ENCODE results near the gene CORIN.

The CORIN gene

DNA sequence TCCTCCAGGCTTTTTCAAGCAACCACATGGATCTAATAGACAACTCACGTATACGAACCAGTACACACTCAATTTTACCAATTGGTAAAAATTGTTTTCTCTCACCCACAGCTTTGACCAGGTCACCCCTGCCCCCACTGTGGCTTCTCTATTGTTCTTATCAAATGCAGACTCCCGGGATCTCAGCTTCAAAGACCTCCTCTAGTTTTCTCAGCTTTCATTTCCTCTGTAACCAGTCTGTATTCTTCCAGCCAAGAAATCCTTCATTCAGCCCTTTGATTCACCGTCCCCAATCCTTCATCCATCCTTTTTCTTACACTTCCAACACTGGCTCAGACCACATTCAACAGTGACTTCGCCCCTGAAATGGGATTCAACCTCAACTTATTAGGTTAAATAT, 120.7 kb downstream of the CORIN start:
- H2BK12ac ChIP-seq (ENCODE audit: low read length) = no peak overlapping the region
- WGBS (ENCODE audit: extremely low coverage, insufficient coverage, insufficient read length) = no CpG with 5 or more reads among the region's 5 CpGs
- no peaks in the 10 kb centered on the region for H3K9me3 ChIP-seq (ENCODE audit: insufficient read depth, low read depth, low read length)

GRCh38 chr4:47715716-47716416, 122.0 kb downstream of the CORIN start:
- H4K91ac ChIP-seq (ENCODE audit: low read depth, low read length) = no peak overlapping the region
- no peak overlapping the region for H3K27ac ChIP-seq (ENCODE audit: low read depth, low read length)
- no peak overlapping the region for H3K4ac ChIP-seq (ENCODE audit: low read depth, low read length)
- H3K4me2 ChIP-seq (ENCODE audit: low read length) = no peak overlapping the region
- no CpG with 5 or more reads among the region's 3 CpGs for WGBS (ENCODE audit: extremely low coverage, insufficient coverage, insufficient read length)
- H2BK12ac ChIP-seq (ENCODE audit: low read length) = no peak overlapping the region
- no peaks in the 10 kb centered on the region for H3K27me3 ChIP-seq (ENCODE audit: insufficient read depth, low read length)
- DNase-seq = no peak
- no peak overlapping the region for H4K8ac ChIP-seq (ENCODE audit: low read depth, low read length)
- H4K12ac ChIP-seq (ENCODE audit: low read depth, low read length) = no peak overlapping the region
- H2AK5ac ChIP-seq (ENCODE audit: low read length) = no peak overlapping the region
- no peak overlapping the region for H3K4me3 ChIP-seq (ENCODE audit: low read depth, low read length)
- H3K14ac ChIP-seq (ENCODE audit: low read length) = no peak overlapping the region
- no peak overlapping the region for H2BK120ac ChIP-seq (ENCODE audit: insufficient read depth, low read length, poor library complexity)
- H3K18ac ChIP-seq (ENCODE audit: low read length) = no peak overlapping the region
- no peak overlapping the region for H3K23ac ChIP-seq (ENCODE audit: low read length)
- no peaks in the 10 kb centered on the region for H3K36me3 ChIP-seq (ENCODE audit: control insufficient read depth in 1 of 2, insufficient read depth in 2 of 2, low read length in 2 of 2)
- no peak overlapping the region for H2AFZ ChIP-seq (ENCODE audit: insufficient read depth, low read length, poor library complexity)
- no peak overlapping the region for H2BK5ac ChIP-seq (ENCODE audit: low read depth, low read length, poor library complexity)
- no peaks in the 10 kb centered on the region for H3K79me2 ChIP-seq (ENCODE audit: control insufficient read depth, insufficient read depth, low read length, poor library complexity)
- H3K9ac ChIP-seq (ENCODE audit: low read length) = no peak overlapping the region
- H3K9me3 ChIP-seq (ENCODE audit: insufficient read depth, low read depth, low read length) = no peaks in the 10 kb centered on the region
- no peaks in the 10 kb centered on the region for H3K79me1 ChIP-seq (ENCODE audit: low read length)
- no peaks in the 10 kb centered on the region for H3K4me1 ChIP-seq (ENCODE audit: control insufficient read depth in 1 of 2, insufficient read depth in 2 of 2, low read length in 2 of 2)

More for the DNA sequence above, 120.7 kb downstream of the CORIN start:
- no peak overlapping the region for H2AFZ ChIP-seq (ENCODE audit: insufficient read depth, low read length, poor library complexity)
- no peaks in the 10 kb centered on the region for H3K79me1 ChIP-seq (ENCODE audit: low read length)
- H3K9ac ChIP-seq (ENCODE audit: low read length) = no peak overlapping the region
- no peak overlapping the region for H3K14ac ChIP-seq (ENCODE audit: low read length)
- no peak overlapping the region for H3K18ac ChIP-seq (ENCODE audit: low read length)
- no peaks in the 10 kb centered on the region for H3K27me3 ChIP-seq (ENCODE audit: insufficient read depth, low read length)
- no peak overlapping the region for H4K91ac ChIP-seq (ENCODE audit: low read depth, low read length)
- H3K23ac ChIP-seq (ENCODE audit: low read length) = no peak overlapping the region
- no peak overlapping the region for H3K4me3 ChIP-seq (ENCODE audit: low read depth, low read length)
- no peak overlapping the region for H2AK5ac ChIP-seq (ENCODE audit: low read length)
- H4K12ac ChIP-seq (ENCODE audit: low read depth, low read length) = no peak overlapping the region
- no peaks in the 10 kb centered on the region for H3K79me2 ChIP-seq (ENCODE audit: control insufficient read depth, insufficient read depth, low read length, poor library complexity)
- H2BK5ac ChIP-seq (ENCODE audit: low read depth, low read length, poor library complexity) = no peak overlapping the region
- no peak overlapping the region for H3K27ac ChIP-seq (ENCODE audit: low read depth, low read length)
- DNase-seq = no peak
- H4K8ac ChIP-seq (ENCODE audit: low read depth, low read length) = no peak overlapping the region
- H2BK120ac ChIP-seq (ENCODE audit: insufficient read depth, low read length, poor library complexity) = no peak overlapping the region
- no peaks in the 10 kb centered on the region for H3K36me3 ChIP-seq (ENCODE audit: control insufficient read depth in 1 of 2, insufficient read depth in 2 of 2, low read length in 2 of 2)
- no peak overlapping the region for H3K4me2 ChIP-seq (ENCODE audit: low read length)
- no peak overlapping the region for H3K4ac ChIP-seq (ENCODE audit: low read depth, low read length)
- no peaks in the 10 kb centered on the region for H3K4me1 ChIP-seq (ENCODE audit: control insufficient read depth in 1 of 2, insufficient read depth in 2 of 2, low read length in 2 of 2)

DNA sequence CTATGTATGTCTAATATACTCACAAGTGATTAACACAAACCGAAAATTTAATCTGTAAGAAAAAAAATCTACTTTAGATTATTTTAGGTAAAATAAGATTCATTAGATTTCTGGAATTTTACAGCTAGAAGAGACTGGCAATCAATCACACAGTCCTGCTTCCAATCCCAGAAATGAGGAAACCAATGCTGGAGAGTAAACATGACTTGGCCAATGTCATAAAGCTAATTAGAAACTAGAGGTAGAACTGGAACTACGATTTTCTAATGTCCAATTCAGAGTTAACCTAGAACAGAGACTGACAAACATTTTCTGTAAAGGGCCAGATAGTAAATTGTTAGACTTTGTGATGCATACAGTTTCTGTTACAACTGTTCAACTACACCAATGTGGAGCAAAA, 123.6 kb downstream of the CORIN start:
- Histone ChIP-seq H2BK120ac (ENCODE audit: insufficient read depth, low read length, poor library complexity) (no peak overlapping the region), H2BK5ac (ENCODE audit: low read depth, low read length, poor library complexity) (no peak overlapping the region), H3K9ac (ENCODE audit: low read length) (no peak overlapping the region), H4K91ac (ENCODE audit: low read depth, low read length) (no peak overlapping the region), H3K18ac (ENCODE audit: low read length) (no peak overlapping the region), H3K27ac (ENCODE audit: low read depth, low read length) (no peak overlapping the region), H2AFZ (ENCODE audit: insufficient read depth, low read length, poor library complexity) (no peak overlapping the region), H3K4me1 (ENCODE audit: control insufficient read depth in 1 of 2, insufficient read depth in 2 of 2, low read length in 2 of 2) (no peaks in the 10 kb centered on the region), H3K79me2 (ENCODE audit: control insufficient read depth, insufficient read depth, low read length, poor library complexity) (no peaks in the 10 kb centered on the region), H4K12ac (ENCODE audit: low read depth, low read length) (no peak overlapping the region), H3K27me3 (ENCODE audit: insufficient read depth, low read length) (no peaks in the 10 kb centered on the region), H3K4me3 (ENCODE audit: low read depth, low read length) (no peak overlapping the region), H3K9me3 (ENCODE audit: insufficient read depth, low read depth, low read length) (no peaks in the 10 kb centered on the region), H3K23ac (ENCODE audit: low read length) (no peak overlapping the region), H3K79me1 (ENCODE audit: low read length) (no peaks in the 10 kb centered on the region), H3K36me3 (ENCODE audit: control insufficient read depth in 1 of 2, insufficient read depth in 2 of 2, low read length in 2 of 2) (no peaks in the 10 kb centered on the region), H3K14ac (ENCODE audit: low read length) (no peak overlapping the region), H3K4me2 (ENCODE audit: low read length) (no peak overlapping the region), H4K8ac (ENCODE audit: low read depth, low read length) (no peak overlapping the region), H3K4ac (ENCODE audit: low read depth, low read length) (no peak overlapping the region), H2BK12ac (ENCODE audit: low read length) (no peak overlapping the region), H2AK5ac (ENCODE audit: low read length) (no peak overlapping the region)
- no CpG with 5 or more reads among the region's 2 CpGs for WGBS (ENCODE audit: extremely low coverage, insufficient coverage, insufficient read length)
- no peak for DNase-seq

- no peak overlapping the region for H2BK5ac ChIP-seq (ENCODE audit: low read depth, low read length, poor library complexity)
- DNase-seq = no peak
- no peak overlapping the region for H2BK120ac ChIP-seq (ENCODE audit: insufficient read depth, low read length, poor library complexity)
- H2AK5ac ChIP-seq (ENCODE audit: low read length) = no peak overlapping the region
- H3K36me3 ChIP-seq (ENCODE audit: control insufficient read depth in 1 of 2, insufficient read depth in 2 of 2, low read length in 2 of 2) = no peaks in the 10 kb centered on the region
- no peak overlapping the region for H2BK12ac ChIP-seq (ENCODE audit: low read length)
- no peak overlapping the region for H3K18ac ChIP-seq (ENCODE audit: low read length)
- H3K27ac ChIP-seq (ENCODE audit: low read depth, low read length) = no peak overlapping the region
- no peaks in the 10 kb centered on the region for H3K79me1 ChIP-seq (ENCODE audit: low read length)
- no peaks in the 10 kb centered on the region for H3K4me1 ChIP-seq (ENCODE audit: control insufficient read depth in 1 of 2, insufficient read depth in 2 of 2, low read length in 2 of 2)
- no peak overlapping the region for H3K23ac ChIP-seq (ENCODE audit: low read length)
- H3K27me3 ChIP-seq (ENCODE audit: insufficient read depth, low read length) = no peaks in the 10 kb centered on the region
- H4K12ac ChIP-seq (ENCODE audit: low read depth, low read length) = no peak overlapping the region
- H3K9me3 ChIP-seq (ENCODE audit: insufficient read depth, low read depth, low read length) = no peaks in the 10 kb centered on the region
- no peak overlapping the region for H3K14ac ChIP-seq (ENCODE audit: low read length)
- no peak overlapping the region for H3K9ac ChIP-seq (ENCODE audit: low read length)
- H3K4ac ChIP-seq (ENCODE audit: low read depth, low read length) = no peak overlapping the region
- no CpG with 5 or more reads among the region's 6 CpGs for WGBS (ENCODE audit: extremely low coverage, insufficient coverage, insufficient read length)
- H2AFZ ChIP-seq (ENCODE audit: insufficient read depth, low read length, poor library complexity) = no peak overlapping the region
- no peak overlapping the region for H4K8ac ChIP-seq (ENCODE audit: low read depth, low read length)
- no peak overlapping the region for H3K4me3 ChIP-seq (ENCODE audit: low read depth, low read length)
- H3K4me2 ChIP-seq (ENCODE audit: low read length) = no peak overlapping the region
- H3K79me2 ChIP-seq (ENCODE audit: control insufficient read depth, insufficient read depth, low read length, poor library complexity) = no peaks in the 10 kb centered on the region
- H4K91ac ChIP-seq (ENCODE audit: low read depth, low read length) = no peak overlapping the region
Measured at GRCh38 chr4:47713129-47713834, 124.6 kb downstream of the CORIN start.
